HG03064 (cell line): ENCODE measurements around the gene ACOT11.
A peak's percentile ranks its signal among the peaks of the same experiment; 100 is the strongest.
"Not testable (repeated sequence)": the region's sequence is repeated elsewhere in the genome, so short reads cannot be mapped to it uniquely, and the experiment has no call there.

Source experiments
- ATAC-seq: cut with Tn5 transposase; IDR thresholded peaks from one replicate; pipeline ENCODE4 v1.9.1; 2021; ENCODE audit warnings: low read depth; ENCODE audit not compliant: unreplicated experiment

The ACOT11 gene

GRCh38 chr1:54536656-54537055, 11.4 kb upstream of the ACOT11 start:
- not testable (repeated sequence) for ATAC-seq

GRCh38 chr1:54537611-54538010, 10.4 kb upstream of the ACOT11 start:
- no peak for ATAC-seq

- ATAC-seq, result no peak
These were observed 9.5 kb upstream of the ACOT11 start for GRCh38 chr1:54538538-54538937.

- no peak for ATAC-seq
These were observed 7.3 kb upstream of the ACOT11 start for GRCh38 chr1:54540582-54541295.

- peak; percentile 62 for ATAC-seq
These were observed 5.7 kb upstream of the ACOT11 start for GRCh38 chr1:54542120-54542961.

GRCh38 chr1:54542962-54543539, 5.0 kb upstream of the ACOT11 start:
- ATAC-seq, result no peak

- ATAC-seq, result no peak
These were observed 4.1 kb upstream of the ACOT11 start for GRCh38 chr1:54543729-54544496.

GRCh38 chr1:54545916-54546635, 2.0 kb upstream of the ACOT11 start:
- ATAC-seq, result no peak

- no peak for ATAC-seq
These were observed 1.2 kb upstream of the ACOT11 start for GRCh38 chr1:54546651-54547401.

- ATAC-seq, result no peak
These were observed 489 bp downstream of the ACOT11 start for GRCh38 chr1:54548389-54549044.

GRCh38 chr1:54549181-54549924, 1.3 kb downstream of the ACOT11 start:
- no peak for ATAC-seq

GRCh38 chr1:54551891-54552290, 3.9 kb downstream of the ACOT11 start:
- ATAC-seq, result no peak

GRCh38 chr1:54553602-54554313, 5.7 kb downstream of the ACOT11 start:
- no peak for ATAC-seq

GRCh38 chr1:54556110-54556509, 8.1 kb downstream of the ACOT11 start:
- ATAC-seq, result no peak

- no peak for ATAC-seq
These were observed 9.8 kb downstream of the ACOT11 start for GRCh38 chr1:54557671-54558355.

- no peak for ATAC-seq
These were observed 10.5 kb downstream of the ACOT11 start for GRCh38 chr1:54558434-54559030.

- no peak for ATAC-seq
These were observed 11.1 kb downstream of the ACOT11 start for GRCh38 chr1:54559111-54559548.
